ENCODE measurements around the gene ULK3. TPM values are rescaled to one million over a fixed set of nuclear protein-coding genes. Genes with fewer than 3 reads are reported as not detected.
A peak's percentile ranks its signal among the peaks of the same experiment; 100 is the strongest.

Gene ULK3
- total RNA-seq, 1 donor: 17.3 TPM

GRCh38 chr15:74837482-74838136, 5.3 kb downstream of the ULK3 start:
- TF ChIP-seq CTCF (IDR thresholded peaks at IDR 0.05; ENCODE audit: insufficient read depth, low read depth, low read length): no peak
- DNase-seq (ENCODE audit: low read depth): no peak
- no peak overlapping the region for H3K4me3 ChIP-seq (ENCODE audit: low read depth, low read length)

- TF ChIP-seq CTCF (IDR thresholded peaks at IDR 0.05; ENCODE audit: insufficient read depth, low read depth, low read length): no peak
- no peak overlapping the region for H3K4me3 ChIP-seq (ENCODE audit: low read depth, low read length)
- DNase-seq (ENCODE audit: low read depth): no peak
Observed at GRCh38 chr15:74836846-74837245, 6.1 kb downstream of the ULK3 start.

GRCh38 chr15:74835312-74835823, 7.6 kb downstream of the ULK3 start:
- peak; percentile 90 for TF ChIP-seq CTCF (IDR thresholded peaks at IDR 0.05; ENCODE audit: insufficient read depth, low read depth, low read length)
- no peak overlapping the region for H3K4me3 ChIP-seq (ENCODE audit: low read depth, low read length)
- peak; percentile 34 for DNase-seq (ENCODE audit: low read depth)

GRCh38 chr15:74833376-74834107, 9.4 kb downstream of the ULK3 start:
- no peak for DNase-seq (ENCODE audit: low read depth)
- no peak for TF ChIP-seq CTCF (IDR thresholded peaks at IDR 0.05; ENCODE audit: insufficient read depth, low read depth, low read length)
- no peak overlapping the region for H3K4me3 ChIP-seq (ENCODE audit: low read depth, low read length)

GRCh38 chr15:74832826-74833225, 10.1 kb downstream of the ULK3 start:
- DNase-seq (ENCODE audit: low read depth): no peak
- no peak overlapping the region for H3K4me3 ChIP-seq (ENCODE audit: low read depth, low read length)
- no peak for TF ChIP-seq CTCF (IDR thresholded peaks at IDR 0.05; ENCODE audit: insufficient read depth, low read depth, low read length)

- no peak for TF ChIP-seq CTCF (IDR thresholded peaks at IDR 0.05; ENCODE audit: insufficient read depth, low read depth, low read length)
- no peak overlapping the region for H3K4me3 ChIP-seq (ENCODE audit: low read depth, low read length)
- no peak for DNase-seq (ENCODE audit: low read depth)
Observed at GRCh38 chr15:74831813-74832495, 11.0 kb downstream of the ULK3 start.
